ENCODE data around the gene KCNQ1. TPM values are rescaled to one million over a fixed set of nuclear protein-coding genes. Genes with fewer than 3 reads are reported as not detected.

KCNQ1 gene
- total RNA-seq, 6 donors from 2014 or later: 18.0 to 45.4 (median 32.7) TPM

- no peak for TF ChIP-seq POLR2AphosphoS5 (IDR thresholded peaks at IDR 0.05)
- no peak for TF ChIP-seq EP300 (IDR thresholded peaks at IDR 0.05)
- TF ChIP-seq CTCF (IDR thresholded peaks at IDR 0.05): no peak
- TF ChIP-seq POLR2A (IDR thresholded peaks at IDR 0.05): no peak
- Histone ChIP-seq H3K36me3 (peaks cover 0 to 2% (median 0%) of the 10 kb centered on the region in 4 donors), H3K27me3 (no peaks in the 10 kb centered on the region), H3K9me3 (no peaks in the 10 kb centered on the region), H3K27ac (no peak overlapping the region), H3K4me1 (peaks cover 0 to 12% (median 3%) of the 10 kb centered on the region in 4 donors), H3K4me3 (no peak overlapping the region)
- 98 to 100% methylated on average over 4 to 23 of the region's 23 CpGs for WGBS, 2 donors
- ATAC-seq (ENCODE audit: low FRiP score in 2 of 2) (no peak), DNase-seq (peak; percentile 17 to 79)
These were observed 137.1 kb downstream of the KCNQ1 start for GRCh38 chr11:2581931-2582350.

GRCh38 chr11:2582351-2582945 is 137.6 kb downstream of the KCNQ1 start:
- H3K27ac ChIP-seq: peak overlapping the region in 1 of 4 donors; percentile 4

GRCh38 chr11:2582946-2583604 is 138.3 kb downstream of the KCNQ1 start:
- no peaks in the 10 kb centered on the region for H3K9me3 ChIP-seq
- ATAC-seq (ENCODE audit: low FRiP score in 2 of 2) (no peak), DNase-seq (peak; percentile 17 to 71)
- peaks cover 0 to 7% (median 3%) of the 10 kb centered on the region in 4 donors for H3K4me1 ChIP-seq
- no peak for TF ChIP-seq EP300 (IDR thresholded peaks at IDR 0.05)
- TF ChIP-seq CTCF (IDR thresholded peaks at IDR 0.05): no peak
- TF ChIP-seq POLR2AphosphoS5 (IDR thresholded peaks at IDR 0.05): no peak
- no peak for TF ChIP-seq POLR2A (IDR thresholded peaks at IDR 0.05)
- H3K4me3 ChIP-seq: no peak overlapping the region
- H3K27ac ChIP-seq: peak overlapping the region in 1 of 4 donors; percentile 4
- H3K36me3 ChIP-seq: peaks cover 0 to 2% (median 0%) of the 10 kb centered on the region in 4 donors
- WGBS, 2 donors: 83 to 90% methylated on average over 24 to 30 of the region's 33 CpGs
- no peaks in the 10 kb centered on the region for H3K27me3 ChIP-seq

More at GRCh38 chr11:2582351-2582945, 137.6 kb downstream of the KCNQ1 start:
- Histone ChIP-seq H3K4me3 (no peak overlapping the region), H3K9me3 (no peaks in the 10 kb centered on the region), H3K4me1 (peaks cover 0 to 12% (median 3%) of the 10 kb centered on the region in 4 donors), H3K27me3 (no peaks in the 10 kb centered on the region), H3K36me3 (peaks cover 0 to 2% (median 0%) of the 10 kb centered on the region in 4 donors)
- no peak for ATAC-seq (ENCODE audit: low FRiP score in 2 of 2)
- 59 to 61% methylated on average over 5 to 9 of the region's 12 CpGs for WGBS, 2 donors
- DNase-seq: peak; percentile 23 to 60
- TF ChIP-seq POLR2A (IDR thresholded peaks at IDR 0.05): no peak
- no peak for TF ChIP-seq EP300 (IDR thresholded peaks at IDR 0.05)
- TF ChIP-seq POLR2AphosphoS5 (IDR thresholded peaks at IDR 0.05): no peak
- TF ChIP-seq CTCF (IDR thresholded peaks at IDR 0.05): no peak

GRCh38 chr11:2583605-2583958 is 138.8 kb downstream of the KCNQ1 start:
- Histone ChIP-seq H3K9me3 (no peaks in the 10 kb centered on the region), H3K27me3 (no peaks in the 10 kb centered on the region), H3K4me1 (peaks cover 0 to 7% (median 3%) of the 10 kb centered on the region in 4 donors), H3K27ac (no peak overlapping the region), H3K36me3 (peaks cover 0 to 6% (median 0%) of the 10 kb centered on the region in 4 donors), H3K4me3 (no peak overlapping the region)
- no peak for ATAC-seq (ENCODE audit: low FRiP score in 2 of 2)
- 100% methylated on average over 2 to 5 of the region's 6 CpGs for WGBS, 2 donors
- TF ChIP-seq EP300 (IDR thresholded peaks at IDR 0.05) (no peak), POLR2AphosphoS5 (IDR thresholded peaks at IDR 0.05) (no peak), CTCF (IDR thresholded peaks at IDR 0.05) (no peak), POLR2A (IDR thresholded peaks at IDR 0.05) (no peak)
- no peak for DNase-seq

Data from upper lobe of left lung (tissue), 6 donors.